Fibroblast of pulmonary artery (primary cell): ENCODE measurements around the gene ZNF860.
"Not testable (repeated sequence)": the region's sequence is repeated elsewhere in the genome, so short reads cannot be mapped to it uniquely, and the experiment has no call there.

Experiments
- DNase-seq: peaks from one replicate; pipeline ENCODE4 v3.0.0-alpha.2; 2010; ENCODE audit warnings: low read depth
- H3K4me3 ChIP-seq: replicated peaks from 2 replicates; pipeline ENCODE4 v1.5.1; 2011; ENCODE audit warnings: low read depth, mild to moderate bottlenecking, control low read depth, low read length, moderate library complexity
- CTCF ChIP-seq: IDR thresholded peaks from 2 replicates; pipeline ENCODE4 v1.5.1; 2011; ENCODE audit warnings: mild to moderate bottlenecking, control low read depth, low read length, inconsistent platforms; ENCODE audit errors: missing control alignments

ZNF860 gene

GRCh38 chr3:32002561-32003368 is 21.2 kb downstream of the ZNF860 start:
- no peak overlapping the region for H3K4me3 ChIP-seq
- no peak for DNase-seq
- no peak for TF ChIP-seq CTCF

GRCh38 chr3:32003380-32003779 is 21.8 kb downstream of the ZNF860 start:
- no peak overlapping the region for H3K4me3 ChIP-seq
- DNase-seq, result no peak
- TF ChIP-seq CTCF, result no peak

- TF ChIP-seq CTCF, result no peak
- H3K4me3 ChIP-seq, result no peak overlapping the region
- no peak for DNase-seq
Observed at GRCh38 chr3:32004113-32004765, 22.7 kb downstream of the ZNF860 start.

- no peak for TF ChIP-seq CTCF
Observed at GRCh38 chr3:32009101-32009500, 27.6 kb downstream of the ZNF860 start.

GRCh38 chr3:32009957-32010356 is 28.4 kb downstream of the ZNF860 start:
- no peak for DNase-seq

More at GRCh38 chr3:32009101-32009500, 27.6 kb downstream of the ZNF860 start:
- no peak overlapping the region for H3K4me3 ChIP-seq
- DNase-seq, result no peak

GRCh38 chr3:32010699-32011098 is 29.1 kb downstream of the ZNF860 start:
- DNase-seq, H3K4me3 ChIP-seq: not testable (repeated sequence)

More at GRCh38 chr3:32009957-32010356, 28.4 kb downstream of the ZNF860 start:
- TF ChIP-seq CTCF, result no peak
- no peak overlapping the region for H3K4me3 ChIP-seq

- not testable (repeated sequence) for H3K4me3 ChIP-seq, DNase-seq
Observed at GRCh38 chr3:32015638-32016037, 34.1 kb downstream of the ZNF860 start.

- DNase-seq, result no peak
- H3K4me3 ChIP-seq, result no peak overlapping the region
- TF ChIP-seq CTCF, result no peak
Observed at GRCh38 chr3:32017286-32017685, 35.7 kb downstream of the ZNF860 start.
